Measurements from ENCODE around the gene DUSP3. TPM values are rescaled to one million over a fixed set of nuclear protein-coding genes. Genes with fewer than 3 reads are reported as not detected.

Gene DUSP3
- total RNA-seq, 1 experiment from 2014 or later: 50.7 TPM

- intact Hi-C loops (cut with micrococcal nuclease): no loop called here
- no peak overlapping the region for H3K27ac ChIP-seq (ENCODE audit: low read length)
- no peaks in the 10 kb centered on the region for H3K9me3 ChIP-seq (ENCODE audit: low read length)
- H4K20me1 ChIP-seq (ENCODE audit: low read length): 0 out of 2 replicates have a peak, but pooled peaks cover 2% of the 10 kb centered on the region
- no peaks in the 10 kb centered on the region for H3K9me2 ChIP-seq (replicated peaks; ENCODE audit: low read length)
- no peak overlapping the region for H3K4me3 ChIP-seq (ENCODE audit: low read length)
- DNase-seq (no peak), ATAC-seq (no peak)
- ChIA-PET POLR2A (ENCODE audit: unreplicated experiment) (no interaction called here), CTCF (no interaction called here)
- no peaks in the 10 kb centered on the region for H3K4me1 ChIP-seq (ENCODE audit: insufficient read depth, low read length)
- BruUV-seq (replicated peaks): no TSS peak
- H3K79me2 ChIP-seq (ENCODE audit: low read length): no peaks in the 10 kb centered on the region
- H2AFZ ChIP-seq (ENCODE audit: low read length): no peak overlapping the region
- H3K36me3 ChIP-seq (ENCODE audit: low read depth, low read length): peaks cover 34% of the 10 kb centered on the region
- H3K27me3 ChIP-seq (ENCODE audit: low read length): no peaks in the 10 kb centered on the region
- no peak overlapping the region for H3K9ac ChIP-seq (ENCODE audit: low read length)
- no peak for TF ChIP-seq EZH2 (IDR thresholded peaks at IDR 0.05; ENCODE audit: low read length, unreplicated experiment)
- no peak for TF ChIP-seq EZH2phosphoT487 (IDR thresholded peaks at IDR 0.05; ENCODE audit: borderline replicate concordance, low read length)
- TF ChIP-seq, protein P1, sequence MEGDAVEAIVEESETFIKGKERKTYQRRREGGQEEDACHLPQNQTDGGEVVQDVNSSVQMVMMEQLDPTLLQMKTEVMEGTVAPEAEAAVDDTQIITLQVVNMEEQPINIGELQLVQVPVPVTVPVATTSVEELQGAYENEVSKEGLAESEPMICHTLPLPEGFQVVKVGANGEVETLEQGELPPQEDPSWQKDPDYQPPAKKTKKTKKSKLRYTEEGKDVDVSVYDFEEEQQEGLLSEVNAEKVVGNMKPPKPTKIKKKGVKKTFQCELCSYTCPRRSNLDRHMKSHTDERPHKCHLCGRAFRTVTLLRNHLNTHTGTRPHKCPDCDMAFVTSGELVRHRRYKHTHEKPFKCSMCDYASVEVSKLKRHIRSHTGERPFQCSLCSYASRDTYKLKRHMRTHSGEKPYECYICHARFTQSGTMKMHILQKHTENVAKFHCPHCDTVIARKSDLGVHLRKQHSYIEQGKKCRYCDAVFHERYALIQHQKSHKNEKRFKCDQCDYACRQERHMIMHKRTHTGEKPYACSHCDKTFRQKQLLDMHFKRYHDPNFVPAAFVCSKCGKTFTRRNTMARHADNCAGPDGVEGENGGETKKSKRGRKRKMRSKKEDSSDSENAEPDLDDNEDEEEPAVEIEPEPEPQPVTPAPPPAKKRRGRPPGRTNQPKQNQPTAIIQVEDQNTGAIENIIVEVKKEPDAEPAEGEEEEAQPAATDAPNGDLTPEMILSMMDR (conservative IDR thresholded peaks at IDR 0.05; ENCODE audit: low read depth, low read length): no peak
- no peaks in the 10 kb centered on the region for H3F3A ChIP-seq (ENCODE audit: low read length, unreplicated experiment)
- H3K4me2 ChIP-seq (ENCODE audit: low read length): no peak overlapping the region
Observed at GRCh38 chr17:43769426-43769825, 9.4 kb downstream of the DUSP3 start.

DNA sequence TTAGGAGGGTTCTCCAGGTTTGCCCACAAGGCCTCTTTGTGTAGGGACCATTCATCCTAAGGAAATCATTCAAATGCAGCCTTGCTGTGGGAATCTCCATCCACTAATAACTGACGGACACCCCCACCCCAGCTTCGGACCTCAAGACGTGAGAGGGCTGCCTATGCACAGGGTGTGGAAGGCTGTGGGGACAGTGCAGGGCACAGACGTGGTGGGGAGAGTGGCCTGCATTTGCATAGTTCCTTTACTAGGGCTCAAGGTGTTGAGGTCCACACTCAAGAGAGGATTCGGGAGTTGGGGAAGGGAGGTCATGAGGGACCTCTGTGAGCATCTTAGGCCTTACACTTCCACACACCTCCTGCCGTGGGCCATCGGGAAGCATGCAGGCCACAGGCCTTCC lies 9.8 kb downstream of the DUSP3 start:
- Histone ChIP-seq H3K9ac (ENCODE audit: low read length) (no peak overlapping the region), H3K4me2 (ENCODE audit: low read length) (no peak overlapping the region), H3K79me2 (ENCODE audit: low read length) (no peaks in the 10 kb centered on the region), H3K4me1 (ENCODE audit: insufficient read depth, low read length) (no peaks in the 10 kb centered on the region), H3K27me3 (ENCODE audit: low read length) (no peaks in the 10 kb centered on the region), H3K36me3 (ENCODE audit: low read depth, low read length) (peaks cover 30% of the 10 kb centered on the region), H3K9me2 (replicated peaks; ENCODE audit: low read length) (no peaks in the 10 kb centered on the region), H3F3A (ENCODE audit: low read length, unreplicated experiment) (no peaks in the 10 kb centered on the region), H3K9me3 (ENCODE audit: low read length) (no peaks in the 10 kb centered on the region), H4K20me1 (ENCODE audit: low read length) (no peaks in the 10 kb centered on the region), H3K27ac (ENCODE audit: low read length) (no peak overlapping the region), H3K4me3 (ENCODE audit: low read length) (no peak overlapping the region), H2AFZ (ENCODE audit: low read length) (no peak overlapping the region)
- TF ChIP-seq EZH2 (IDR thresholded peaks at IDR 0.05; ENCODE audit: low read length, unreplicated experiment): no peak
- TF ChIP-seq, protein P1 (conservative IDR thresholded peaks at IDR 0.05; ENCODE audit: low read depth, low read length): no peak
- no peak for TF ChIP-seq EZH2phosphoT487 (IDR thresholded peaks at IDR 0.05; ENCODE audit: borderline replicate concordance, low read length)
- DNase-seq: no peak
- intact Hi-C loops (cut with micrococcal nuclease): no loop called here
- ChIA-PET POLR2A (ENCODE audit: unreplicated experiment) (no interaction called here), CTCF (no interaction called here)
- no TSS peak for BruUV-seq (replicated peaks)
- ATAC-seq: no peak

DNA sequence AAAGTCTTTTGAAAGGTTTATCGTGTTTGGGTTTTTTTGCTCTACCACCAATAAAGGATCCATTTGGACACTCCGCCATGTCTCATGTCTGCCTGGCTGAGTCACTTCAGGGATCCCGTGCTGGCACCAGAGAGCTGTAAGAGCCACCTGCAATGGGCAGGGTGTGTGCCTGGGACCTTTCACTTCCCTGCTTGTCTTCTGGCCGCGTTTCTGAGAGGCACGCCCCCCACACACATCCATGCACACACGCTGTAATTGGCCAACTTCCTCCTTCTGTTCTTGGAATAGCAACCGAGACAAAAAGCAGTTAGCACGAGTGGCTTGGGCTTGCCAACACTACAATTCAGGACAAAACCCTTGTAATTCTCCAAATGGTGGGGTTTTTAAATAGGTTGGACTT lies 10.4 kb downstream of the DUSP3 start:
- Histone ChIP-seq H3K9me2 (replicated peaks; ENCODE audit: low read length) (no peaks in the 10 kb centered on the region), H3K79me2 (ENCODE audit: low read length) (no peaks in the 10 kb centered on the region), H3K36me3 (ENCODE audit: low read depth, low read length) (peaks cover 28% of the 10 kb centered on the region), H3K4me2 (ENCODE audit: low read length) (no peak overlapping the region), H3K27ac (ENCODE audit: low read length) (no peak overlapping the region), H4K20me1 (ENCODE audit: low read length) (no peaks in the 10 kb centered on the region), H3F3A (ENCODE audit: low read length, unreplicated experiment) (no peaks in the 10 kb centered on the region), H3K27me3 (ENCODE audit: low read length) (no peaks in the 10 kb centered on the region), H3K4me1 (ENCODE audit: insufficient read depth, low read length) (no peaks in the 10 kb centered on the region), H3K4me3 (ENCODE audit: low read length) (no peak overlapping the region), H3K9me3 (ENCODE audit: low read length) (no peaks in the 10 kb centered on the region), H2AFZ (ENCODE audit: low read length) (no peak overlapping the region), H3K9ac (ENCODE audit: low read length) (no peak overlapping the region)
- ATAC-seq: no peak
- ChIA-PET CTCF (interaction anchor here (1.2 kb wide), 1 partner anchor 78 kb away, joined by 5 read pairs; no protein-coding TSS in a partner anchor), POLR2A (ENCODE audit: unreplicated experiment) (no interaction called here)
- intact Hi-C loops (cut with micrococcal nuclease): no loop called here
- no TSS peak for BruUV-seq (replicated peaks)
- DNase-seq: no peak
- TF ChIP-seq, protein P1 (conservative IDR thresholded peaks at IDR 0.05; ENCODE audit: low read depth, low read length): no peak
- TF ChIP-seq EZH2phosphoT487 (IDR thresholded peaks at IDR 0.05; ENCODE audit: borderline replicate concordance, low read length): no peak
- no peak for TF ChIP-seq EZH2 (IDR thresholded peaks at IDR 0.05; ENCODE audit: low read length, unreplicated experiment)

Data from PC-3 (cell line).